Renal cortical epithelial cell (primary cell): ENCODE measurements around the gene SMOC2. TPM values are rescaled to one million over a fixed set of nuclear protein-coding genes. Genes with fewer than 3 reads are reported as not detected.
"Not testable (repeated sequence)": the region's sequence is repeated elsewhere in the genome, so short reads cannot be mapped to it uniquely, and the experiment has no call there.

Source experiments
- DNase-seq: peaks from one replicate; pipeline ENCODE4 v3.0.0-alpha.2; 2011; ENCODE audit warnings: low read depth
- total RNA-seq: library from RNA; depleted of rRNA; stranded (reverse); fragments of >200 nt; gene quantifications from 2 replicates; pipeline ENCODE4 v1.2.3, GENCODE V29; 2014

The SMOC2 gene
- total RNA-seq, 1 donor from 2014 or later, result 0.10 TPM

- DNase-seq, result peak; percentile 42
These were observed 237.6 kb downstream of the SMOC2 start for GRCh38 chr6:168678588-168678987.

DNA sequence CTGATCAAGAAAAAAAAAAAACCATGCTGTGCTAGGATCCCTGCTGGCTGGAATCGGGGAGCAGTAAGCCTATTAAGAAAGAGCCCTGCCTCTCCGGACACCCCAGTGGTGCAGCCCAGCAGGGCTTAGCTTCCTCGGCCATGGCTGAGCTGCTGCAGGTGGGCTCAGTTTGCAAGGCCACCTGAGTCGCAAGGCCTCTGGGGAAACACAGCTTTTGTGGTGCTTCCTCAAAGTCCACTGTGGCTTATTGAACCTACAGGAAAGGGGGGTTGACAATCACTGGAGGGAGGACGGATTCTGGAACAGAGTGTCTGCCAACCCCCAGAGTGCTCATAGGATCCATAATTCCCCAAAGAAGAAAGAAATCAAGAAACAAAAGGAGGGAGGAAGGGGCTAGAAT is 240.8 kb downstream of the SMOC2 start:
- DNase-seq, result no peak

- DNase-seq, result no peak
These were observed 242.6 kb downstream of the SMOC2 start for GRCh38 chr6:168683621-168684020.

DNA sequence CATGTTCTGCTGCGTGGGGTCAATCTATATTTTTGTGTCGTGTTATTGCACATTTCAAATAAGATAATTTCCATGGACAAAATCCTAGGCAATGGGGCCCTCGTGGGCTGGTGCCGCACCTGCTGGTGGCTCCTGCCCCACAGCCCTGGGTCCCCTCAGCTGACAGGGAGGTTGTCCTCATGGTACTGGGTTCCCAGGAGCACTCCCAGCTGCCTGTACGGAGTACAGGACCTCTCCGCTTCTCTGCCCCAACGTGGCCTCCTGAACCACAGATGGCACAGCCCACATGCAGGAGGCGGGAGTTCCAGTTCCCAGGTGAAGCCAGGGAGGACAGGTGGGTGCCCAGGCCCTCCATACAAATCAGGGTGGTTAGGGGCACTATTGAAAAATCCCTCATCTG is 243.5 kb downstream of the SMOC2 start:
- DNase-seq, result no peak

- no peak for DNase-seq
These were observed 243.9 kb downstream of the SMOC2 start for GRCh38 chr6:168684906-168685305.

GRCh38 chr6:168686029-168686738 is 245.2 kb downstream of the SMOC2 start:
- no peak for DNase-seq

DNA sequence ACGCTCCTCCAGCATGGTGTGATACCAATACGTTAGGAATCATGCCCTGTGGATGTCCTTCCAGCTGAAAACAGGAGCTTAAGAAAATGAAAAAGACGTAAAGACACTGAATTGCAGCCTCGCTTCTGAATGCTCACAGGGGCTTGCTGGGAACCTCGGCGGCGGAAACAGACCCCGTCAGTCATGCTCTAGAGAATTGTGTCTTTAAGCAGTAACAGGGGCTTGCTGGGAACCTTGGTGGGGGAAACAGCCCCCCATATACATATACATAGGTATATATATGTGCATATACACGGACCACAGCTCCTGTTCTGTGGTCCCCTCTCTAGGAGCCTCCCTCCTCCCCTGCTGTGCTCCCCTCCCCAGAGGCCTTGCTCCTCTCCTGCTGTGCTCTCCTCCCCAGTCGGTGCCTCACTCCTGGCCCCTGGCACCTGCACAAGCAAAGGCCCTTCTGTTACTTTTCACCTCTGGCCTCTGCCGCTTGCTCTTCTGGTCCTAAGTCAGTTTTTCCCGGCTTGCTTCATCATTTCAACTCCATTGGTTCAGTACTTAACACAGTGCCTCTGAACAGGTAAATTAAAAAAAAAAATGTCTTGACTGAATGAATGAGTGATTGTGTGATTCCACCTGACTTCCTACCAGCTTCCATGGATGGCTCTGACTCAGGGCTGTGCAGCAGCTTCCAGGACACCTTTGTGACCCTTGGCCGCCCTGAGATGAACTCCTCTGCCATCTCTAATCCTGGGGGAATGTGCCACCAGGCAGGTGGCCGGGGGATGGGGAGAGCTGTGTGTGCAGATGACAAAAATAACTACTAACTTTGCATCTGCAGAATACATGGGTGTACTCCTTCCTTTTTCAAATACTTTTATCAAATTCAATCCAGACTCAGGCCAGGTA is 246.1 kb downstream of the SMOC2 start:
- DNase-seq, result no peak

DNA sequence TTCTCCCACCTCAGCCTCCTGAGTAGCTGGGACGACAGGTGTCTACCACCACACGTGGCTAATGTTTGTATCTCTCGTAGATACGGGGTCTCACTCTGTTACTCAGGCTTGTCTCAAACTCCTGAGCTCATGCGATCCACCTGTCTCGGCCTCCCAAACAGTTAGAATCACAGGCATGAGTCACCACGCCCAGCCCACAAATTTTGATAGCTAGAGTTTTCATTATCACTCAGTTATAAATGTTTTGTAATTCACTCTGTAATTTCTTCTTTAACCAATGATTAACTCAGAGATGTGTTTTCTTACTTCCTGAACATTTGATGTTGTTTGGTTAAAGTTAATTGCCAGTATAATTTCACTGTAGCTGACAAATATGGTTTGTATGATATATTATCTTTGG is 249.3 kb downstream of the SMOC2 start:
- DNase-seq, result no peak

GRCh38 chr6:168691774-168692173 is 250.8 kb downstream of the SMOC2 start:
- no peak for DNase-seq

DNA sequence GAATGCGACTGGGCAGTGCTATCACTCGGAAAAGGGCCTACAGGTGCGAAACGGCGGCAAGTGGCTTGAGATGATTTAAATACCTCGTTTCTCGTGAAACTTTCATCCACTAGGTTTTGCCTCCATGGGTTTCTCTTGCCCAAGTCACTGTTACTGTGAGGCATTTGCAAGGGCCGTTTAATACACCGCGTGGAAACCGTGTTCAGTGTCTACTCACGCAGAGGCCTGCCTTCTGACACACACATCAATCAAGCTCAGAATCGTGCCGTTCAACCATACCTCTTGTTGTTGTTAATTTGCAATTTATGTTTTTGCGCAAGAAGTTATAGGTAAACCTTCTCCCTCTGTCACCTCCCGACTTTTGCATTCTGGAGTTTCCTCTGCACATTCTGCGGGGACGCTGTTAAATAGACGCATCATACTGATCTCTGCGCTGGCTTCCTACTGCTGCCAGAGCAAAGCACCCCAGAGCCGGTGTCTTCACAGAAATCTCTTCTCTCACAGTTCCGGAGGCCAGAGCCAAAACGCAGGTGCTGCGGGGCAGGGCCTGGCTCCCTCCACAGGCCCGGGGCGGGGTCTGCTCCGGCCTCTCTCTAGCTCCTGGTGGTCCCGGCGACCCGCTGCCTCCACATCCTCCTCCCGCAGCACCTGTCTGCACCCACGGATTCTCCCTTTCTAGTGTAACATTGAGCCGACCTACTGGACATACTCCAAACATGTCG is 251.4 kb downstream of the SMOC2 start:
- no peak for DNase-seq

GRCh38 chr6:168692915-168693257 is 251.9 kb downstream of the SMOC2 start:
- DNase-seq, result not testable (repeated sequence)

DNA sequence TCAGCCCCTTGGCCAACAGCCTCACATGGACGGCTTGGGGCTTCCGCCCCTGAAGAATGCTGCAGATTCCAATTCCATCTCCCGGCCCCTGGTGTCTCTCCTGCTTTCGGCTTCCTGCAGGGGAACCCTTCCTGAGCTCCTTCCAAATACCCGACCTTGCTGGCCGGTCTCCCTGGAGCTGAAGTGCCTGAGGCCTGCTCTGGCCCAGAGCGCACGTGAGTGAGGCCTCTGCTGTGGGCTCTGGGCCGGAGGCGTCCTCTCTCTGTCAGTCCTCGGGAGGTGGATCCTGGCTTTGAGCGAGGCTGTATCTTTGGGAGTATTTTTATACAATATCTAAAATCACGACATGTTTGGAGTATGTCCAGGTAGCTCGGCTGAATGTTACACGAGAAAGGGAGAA is 253.8 kb downstream of the SMOC2 start:
- DNase-seq, result not testable (repeated sequence)

DNA sequence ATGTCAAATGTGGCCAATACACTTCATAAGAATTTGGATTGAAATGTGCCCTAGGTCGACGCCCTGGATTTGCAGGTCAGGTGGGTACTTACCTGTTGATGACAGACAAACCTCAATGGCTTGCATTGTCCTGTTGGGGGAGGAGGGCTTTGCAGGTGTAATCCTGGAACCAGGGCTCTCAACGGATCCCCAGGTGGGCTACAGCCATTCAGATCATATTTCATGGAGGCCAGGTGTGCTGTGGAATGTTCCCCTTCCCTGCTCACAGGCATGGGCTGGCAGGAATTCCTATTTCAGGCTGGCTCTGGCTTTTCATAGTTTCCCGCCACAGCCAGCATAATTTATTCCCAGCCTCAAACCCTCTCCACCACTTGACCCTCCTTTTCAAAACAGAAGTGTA is 254.7 kb downstream of the SMOC2 start:
- no peak for DNase-seq

DNA sequence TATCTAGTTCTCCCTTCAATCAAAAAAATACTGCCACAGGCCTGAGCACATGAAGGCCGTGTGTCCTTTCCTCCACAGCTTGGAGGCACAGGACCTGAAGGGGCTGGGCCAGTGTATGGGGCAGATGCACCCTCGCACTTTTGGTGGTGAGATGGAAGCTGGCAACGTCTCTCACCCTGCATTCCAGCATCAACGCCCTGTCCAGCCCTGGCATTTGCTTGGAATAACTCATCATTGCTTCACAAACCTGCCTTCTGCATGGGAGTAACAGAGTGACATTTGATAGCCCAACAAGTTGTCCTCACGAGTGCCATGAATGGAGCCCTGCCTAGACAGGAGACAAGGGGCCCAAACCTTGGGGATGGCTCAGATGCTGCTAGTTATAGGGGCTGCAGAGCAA is 257.9 kb downstream of the SMOC2 start:
- no peak for DNase-seq

DNA sequence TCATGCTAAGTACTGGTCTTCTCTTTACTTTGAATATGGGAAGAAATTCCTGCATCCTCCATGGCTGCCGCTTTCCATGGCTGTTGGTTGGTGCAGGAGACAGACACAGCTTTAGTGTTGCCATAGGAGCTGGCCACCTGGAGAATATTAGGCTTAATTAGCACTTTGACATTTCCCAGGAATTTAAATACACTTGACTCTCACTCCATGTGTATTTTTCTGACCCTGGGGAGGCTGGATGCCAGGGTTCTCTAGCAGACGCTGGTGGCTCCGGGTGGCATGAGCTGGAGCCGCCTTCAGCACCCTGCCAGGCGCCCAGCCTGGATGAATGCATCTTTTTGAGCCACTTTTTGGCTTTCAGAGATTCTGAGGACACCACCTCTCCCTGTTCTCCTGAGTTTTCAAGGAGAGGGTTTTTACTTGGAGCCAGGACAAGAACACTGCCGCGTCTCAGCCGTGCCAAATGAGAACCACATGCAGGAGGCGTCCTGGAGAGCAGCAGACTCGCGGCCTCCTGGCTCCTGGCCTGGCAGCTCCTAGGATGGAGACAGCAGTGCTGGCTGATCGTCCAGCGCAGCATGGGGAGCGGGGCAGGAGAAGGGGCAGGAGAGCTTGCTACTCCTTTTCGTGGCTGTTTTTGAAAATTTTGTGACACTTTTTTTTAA is 258.8 kb downstream of the SMOC2 start:
- DNase-seq, result no peak

DNA sequence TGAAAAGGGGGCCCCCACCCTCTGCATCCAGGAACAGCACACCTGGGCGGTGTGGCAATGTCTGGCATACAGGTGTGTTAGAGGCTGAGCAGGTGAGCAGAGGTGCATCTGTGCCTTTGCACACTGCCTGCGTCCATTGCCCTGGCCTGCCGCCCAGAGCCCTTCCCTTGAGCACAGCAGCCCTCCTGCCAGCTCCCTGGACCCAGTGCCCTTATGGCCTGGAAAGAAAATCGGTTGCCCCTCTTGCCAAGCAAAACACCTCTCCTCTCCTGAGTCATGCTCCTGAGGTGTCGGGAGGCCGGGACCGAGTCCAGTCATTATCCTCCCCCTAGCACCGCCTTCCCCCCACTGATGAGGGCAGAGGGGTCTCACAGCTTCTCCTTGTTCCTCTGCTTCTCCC is 259.9 kb downstream of the SMOC2 start:
- no peak for DNase-seq

GRCh38 chr6:168703990-168704389 is 263.0 kb downstream of the SMOC2 start:
- DNase-seq, result peak; percentile 32

DNA sequence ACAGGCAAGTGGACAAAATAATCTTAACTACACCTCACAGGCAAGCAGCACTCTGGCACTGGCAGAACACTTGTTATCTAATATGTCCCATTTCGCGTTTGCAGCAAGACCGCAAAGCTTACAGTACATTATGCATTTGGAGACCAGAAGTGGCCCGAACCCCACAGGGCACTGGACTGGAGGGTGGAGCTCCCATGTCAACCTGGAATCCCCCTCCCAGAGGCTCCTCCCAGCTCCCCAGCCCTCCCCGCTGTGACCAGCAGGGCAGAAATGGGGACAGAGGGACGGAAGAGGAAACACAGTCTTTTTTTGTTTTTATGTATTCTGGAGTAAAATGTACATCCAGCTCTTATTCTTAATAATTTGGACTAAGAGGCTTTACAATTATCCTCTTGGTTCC is 263.7 kb downstream of the SMOC2 start:
- no peak for DNase-seq

DNA sequence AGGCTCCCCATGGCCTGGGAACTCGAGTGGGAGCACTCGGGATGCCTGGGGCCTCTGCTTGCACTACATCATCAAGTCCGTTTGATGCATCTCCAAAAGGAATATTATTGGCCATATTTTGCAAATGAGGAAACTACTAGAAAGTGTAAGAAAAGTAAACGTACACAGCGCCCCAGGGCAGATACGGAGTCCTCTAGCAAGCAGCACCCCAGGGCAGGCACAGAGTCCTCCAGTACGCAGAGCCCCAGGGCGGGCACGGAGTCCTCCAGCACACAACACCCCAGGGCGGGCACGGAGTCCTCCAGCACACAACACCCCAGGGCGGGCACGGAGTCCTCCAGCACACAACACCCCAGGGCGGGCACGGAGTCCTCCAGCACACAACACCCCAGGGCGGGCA is 264.3 kb downstream of the SMOC2 start:
- not testable (repeated sequence) for DNase-seq

GRCh38 chr6:168706471-168707177 is 265.6 kb downstream of the SMOC2 start:
- no peak for DNase-seq

DNA sequence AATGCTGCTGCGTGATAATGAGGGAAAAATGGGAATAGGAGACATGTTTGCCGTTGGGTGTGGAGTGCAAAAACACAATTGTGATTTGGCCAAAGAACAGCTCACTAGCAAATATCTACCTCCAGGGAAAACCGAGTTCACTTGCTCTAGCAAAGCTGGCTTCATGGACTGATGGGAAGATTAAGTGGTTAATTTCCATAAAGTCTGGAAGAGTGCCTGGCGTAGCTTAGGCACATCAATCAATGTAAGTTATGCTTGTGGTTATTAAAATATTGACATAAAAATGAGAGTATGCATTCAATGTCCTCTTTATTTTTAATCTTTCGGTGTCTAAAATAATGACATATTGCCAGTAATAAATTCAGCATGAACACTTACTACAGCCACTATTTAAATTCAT is 267.5 kb downstream of the SMOC2 start:
- no peak for DNase-seq
